H1 (cell line): ENCODE results near the gene PCDHB6. TPM values are rescaled to one million over a fixed set of nuclear protein-coding genes. Genes with fewer than 3 reads are reported as not detected.
A peak's percentile ranks its signal among the peaks of the same experiment; 100 is the strongest.
"Not testable (repeated sequence)": the region's sequence is repeated elsewhere in the genome, so short reads cannot be mapped to it uniquely, and the experiment has no call there.

Source experiments
- CTCF ChIA-PET: fragments of 300-600 bp; sonication (Branson Sonifier 250); formaldehyde crosslinking; loops from one replicate; lab custom pipeline; 2021; ENCODE audit not compliant: partially characterized antibody; lab: Charles Lee
- POLR2A ChIA-PET: fragments of 300-600 bp; sonication (Branson Sonifier 250); formaldehyde crosslinking; loops from one replicate; lab custom pipeline; 2021; ENCODE audit warnings: inconsistent platforms; ENCODE audit not compliant: partially characterized antibody; lab: Charles Lee
- DNase-seq, 2 experiments: peaks; one replicate each; pipeline versions ENCODE4 v3.0.0 to v3.0.0-alpha.2; 2010 to 2022; ENCODE audit warnings: low spot score in 2 of 2, low read depth in 1 of 2, mixed read lengths in 1 of 2
- FAIRE-seq: peaks from 2 replicates; lab custom pipeline; 2011; peaks lifted over from hg19 to GRCh38; lab: Jason Lieb, UNC
- H2AFZ ChIP-seq: 2 replicates; pipeline ENCODE4 v1.8.1; 2012; ENCODE audit warnings: low read length, inconsistent platforms
- H2AK5ac ChIP-seq: 2 replicates; pipeline ENCODE4 v1.6.1; 2013; ENCODE audit warnings: low read depth, low read length
- H2BK120ac ChIP-seq: replicated peaks from 2 replicates; pipeline ENCODE3; 2013; ENCODE audit warnings: low read depth, low read length, inconsistent platforms
- H2BK12ac ChIP-seq: 2 replicates; pipeline ENCODE4 v1.6.1; 2013; ENCODE audit warnings: low read depth, low read length
- H2BK15ac ChIP-seq: 2 replicates; pipeline ENCODE4 v1.6.1; 2013; ENCODE audit warnings: low read length
- H2BK20ac ChIP-seq: 2 replicates; pipeline ENCODE4 v1.6.1; 2013; ENCODE audit warnings: low read length
- H2BK5ac ChIP-seq: 2 replicates; pipeline ENCODE4 v1.6.1; 2013; ENCODE audit warnings: low read depth, low read length
- H3K14ac ChIP-seq: 2 replicates; pipeline ENCODE4 v1.6.1; 2013; ENCODE audit warnings: inconsistent platforms; ENCODE audit not compliant: insufficient read length
- H3K18ac ChIP-seq: 2 replicates; pipeline ENCODE4 v1.6.1; 2013; ENCODE audit warnings: low read length; ENCODE audit errors: extremely low read depth
- H3K23ac ChIP-seq: 2 replicates; pipeline ENCODE4 v1.6.1; 2013; ENCODE audit warnings: inconsistent platforms; ENCODE audit not compliant: insufficient read length
- H3K23me2 ChIP-seq: 2 replicates; pipeline ENCODE4 v1.6.1; 2013; ENCODE audit warnings: low read depth, low read length
- H3K27ac ChIP-seq: 2 replicates; pipeline ENCODE4 v1.6.1; 2011; ENCODE audit warnings: low read depth, low read length, inconsistent platforms
- H3K27me3 ChIP-seq, 4 experiments: replicated peaks in 1 of 4; 1 replicate in 1 of 4; 2 replicates in 3 of 4; pipeline versions ENCODE4 v1.6.1 to v1.8.1; 2011 to 2013; ENCODE audit warnings: low read length in 3 of 4, mild to moderate bottlenecking in 3 of 4, inconsistent platforms in 2 of 4, mixed read lengths in 2 of 4, moderate library complexity in 1 of 4; ENCODE audit not compliant: control insufficient read depth in 3 of 4, insufficient read depth in 3 of 4; ENCODE audit errors: extremely low read depth in 1 of 4
- H3K36me3 ChIP-seq, 4 experiments: 2 replicates each; pipeline versions ENCODE4 v1.6.1 to v1.8.1; 2011 to 2013; ENCODE audit warnings: mild to moderate bottlenecking in 4 of 4, low read length in 3 of 4, moderate library complexity in 2 of 4, control low read depth in 1 of 4, inconsistent platforms in 1 of 4; ENCODE audit not compliant: insufficient read depth in 4 of 4, control insufficient read depth in 2 of 4
- H3K4ac ChIP-seq: replicated peaks from 2 replicates; pipeline ENCODE3; 2013; ENCODE audit warnings: low read length, low read depth, mixed read lengths, inconsistent platforms; ENCODE audit not compliant: insufficient read length
- H3K4me1 ChIP-seq, 4 experiments: replicated peaks in 1 of 4; 1 replicate in 1 of 4; 2 replicates in 3 of 4; pipeline versions ENCODE4 v1.6.1 to v1.8.1; 2011 to 2013; ENCODE audit warnings: low read length in 3 of 4, inconsistent platforms in 2 of 4, mixed read lengths in 1 of 4; ENCODE audit not compliant: insufficient read depth in 4 of 4, control insufficient read depth in 3 of 4
- H3K4me2 ChIP-seq, 2 experiments: 2 replicates each; pipeline versions ENCODE4 v1.6.1 to v1.8.1; 2011 to 2013; ENCODE audit warnings: low read depth in 2 of 2, low read length in 2 of 2, control low read depth in 1 of 2, inconsistent platforms in 1 of 2, mild to moderate bottlenecking in 1 of 2; ENCODE audit not compliant: insufficient read depth in 1 of 2
- H3K4me3 ChIP-seq, 4 experiments: fragments of 200-600, 300-600 bp in 1 of 4; sonication (generic), shearing (Covaris generic), sonication (Bioruptor Twin) in 1 of 4; 2 replicates each; pipeline versions ENCODE4 v1.5.1 to v1.8.1; 2011 to 2016; ENCODE audit warnings: low read length in 4 of 4, low read depth in 3 of 4, control low read depth in 2 of 4, inconsistent platforms in 2 of 4, mild to moderate bottlenecking in 2 of 4, mixed read lengths in 1 of 4, moderate library complexity in 1 of 4; ENCODE audit not compliant: insufficient read depth in 2 of 4; ENCODE audit errors: extremely low read depth in 1 of 4
- H3K56ac ChIP-seq: replicated peaks from 2 replicates; pipeline ENCODE3; 2013; ENCODE audit warnings: low read depth, mild to moderate bottlenecking, mixed read lengths, low read length, inconsistent platforms; ENCODE audit not compliant: insufficient read length
- H3K79me1 ChIP-seq: 2 replicates; pipeline ENCODE4 v1.6.1; 2013; ENCODE audit warnings: low read depth, low read length, control low read depth
- H3K79me2 ChIP-seq, 2 experiments: 2 replicates each; pipeline versions ENCODE4 v1.6.1 to v1.8.1; 2012 to 2013; ENCODE audit warnings: low read length in 2 of 2, mild to moderate bottlenecking in 2 of 2, inconsistent platforms in 1 of 2; ENCODE audit not compliant: insufficient read depth in 2 of 2, control insufficient read depth in 1 of 2
- H3K9ac ChIP-seq, 4 experiments: replicated peaks in 1 of 4; 1 replicate in 1 of 4; 2 replicates in 3 of 4; pipeline versions ENCODE4 v1.6.1 to v1.8.1; 2011 to 2013; ENCODE audit warnings: low read depth in 3 of 4, low read length in 3 of 4, control low read depth in 2 of 4, mild to moderate bottlenecking in 2 of 4, moderate library complexity in 2 of 4, inconsistent platforms in 1 of 4; ENCODE audit errors: extremely low read depth in 1 of 4
- H3K9me3 ChIP-seq, 2 experiments: 2 replicates each; pipeline versions ENCODE4 v1.6.1 to v1.8.1; 2012 to 2013; ENCODE audit warnings: mild to moderate bottlenecking in 2 of 2, moderate library complexity in 2 of 2, control low read depth in 1 of 2, inconsistent platforms in 1 of 2, low read depth in 1 of 2, low read length in 1 of 2, mixed read lengths in 1 of 2; ENCODE audit not compliant: insufficient read depth in 2 of 2
- H4K20me1 ChIP-seq, 2 experiments: replicated peaks in 1 of 2; 2 replicates each; pipeline versions ENCODE3 to v1.8.1; 2011 to 2013; ENCODE audit warnings: inconsistent platforms in 2 of 2, low read length in 2 of 2, mild to moderate bottlenecking in 1 of 2; ENCODE audit not compliant: insufficient read depth in 2 of 2, control insufficient read depth in 1 of 2
- H4K5ac ChIP-seq: 2 replicates; pipeline ENCODE4 v1.6.1; 2013; ENCODE audit warnings: low read length, low read depth, mixed read lengths, inconsistent platforms; ENCODE audit not compliant: insufficient read length
- H4K8ac ChIP-seq: 2 replicates; pipeline ENCODE4 v1.8.0; 2013; ENCODE audit warnings: mild to moderate bottlenecking, moderate library complexity, low read length, inconsistent platforms; ENCODE audit not compliant: insufficient read depth; ENCODE audit errors: extremely low read depth
- H4K91ac ChIP-seq: replicated peaks from 2 replicates; pipeline ENCODE3; 2013; ENCODE audit warnings: low read length, mixed read lengths, inconsistent platforms; ENCODE audit not compliant: insufficient read length
- RAD21 ChIP-seq, 2 experiments: IDR thresholded peaks in 1 of 2; conservative IDR thresholded peaks in 1 of 2; 2 replicates each; pipeline ENCODE4 v1.6.1; 2011; ENCODE audit warnings: low read depth in 2 of 2, low read length in 2 of 2, improper control_type of control experiment in 1 of 2, inconsistent platforms in 1 of 2, mild to moderate bottlenecking in 1 of 2, moderate library complexity in 1 of 2
- WGBS, 2 experiments: shearing (Covaris generic) in 1 of 2; methylation state at CpG; one replicate each; pipeline versions ENCODE4 v1.1.6 to v1.1.7; 2013 to 2015; ENCODE audit warnings: low lambda C conversion rate in 2 of 2, mixed read lengths in 2 of 2, inconsistent platforms in 1 of 2, low coverage in 1 of 2, missing lambda C conversion rate in 1 of 2; ENCODE audit not compliant: insufficient replicate concordance in 2 of 2, insufficient coverage in 1 of 2, insufficient read length in 1 of 2; ENCODE audit errors: extremely low coverage in 1 of 2, missing lambda C conversion rate in 1 of 2; 5-methylcytosine and 5-hydroxymethylcytosine counted together
- polyA plus RNA-seq, 7 experiments: library from polyadenylated mRNA; depleted of rRNA in 3 of 7; stranded (reverse) in 5 of 7; unstranded in 2 of 7; fragments of >200 nt in 5 of 7; fragments of 200-250 nt in 2 of 7; gene quantifications; 1 replicate in 5 of 7; 2 replicates in 1 of 7; 4 replicates in 1 of 7; pipeline versions ENCODE4 v1.2.1 to v1.2.3, GENCODE V29; 2011 to 2013; ENCODE audit warnings: missing spikeins in 2 of 7, mixed read lengths in 2 of 7
- total RNA-seq: library from RNA; stranded (reverse); fragmentation: NEBNext Ultra II Directional; extraction: Animal tissue kit (Norgen Biotek cat#: 25700); gene quantifications from 2 replicates; pipeline ENCODE4 v1.2.1, GENCODE V29; 2021

Gene PCDHB6
- total and polyA plus RNA-seq, 2 of the 8 experiments (the other 6 are each of a cell fraction or from before 2014, with no cell fraction given): 0.28 to 0.29 TPM

DNA sequence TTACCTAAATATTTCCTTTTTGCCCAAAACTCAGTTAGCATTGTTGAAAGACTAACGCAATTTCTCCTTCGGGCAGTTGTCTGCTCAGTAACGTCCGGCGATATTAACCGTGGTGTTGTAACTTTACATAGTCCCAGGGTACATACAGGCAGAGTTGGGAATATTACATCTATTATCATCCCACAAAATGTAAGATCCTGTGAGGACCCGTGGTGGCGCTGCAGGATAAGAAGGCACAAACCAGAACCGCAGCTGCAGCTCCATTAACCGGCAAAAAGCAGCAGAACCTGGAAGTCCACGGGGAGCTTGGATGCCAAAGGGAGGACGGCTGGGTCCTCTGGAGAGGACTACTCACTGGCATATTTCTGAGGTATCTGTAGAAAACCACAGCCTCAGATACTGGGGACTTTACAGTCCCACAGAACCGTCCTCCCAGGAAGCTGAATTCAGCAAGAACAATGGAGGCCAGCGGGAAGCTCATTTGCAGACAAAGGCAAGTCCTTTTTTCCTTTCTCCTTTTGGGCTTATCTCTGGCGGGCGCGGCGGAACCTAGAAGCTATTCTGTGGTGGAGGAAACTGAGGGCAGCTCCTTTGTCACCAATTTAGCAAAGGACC, 27.8 kb downstream of the PCDHB6 start, which contains the start of gene PCDHB8:
Gene PCDHB8 (plus strand): TSS at position 214 of the 615 bp plus-strand sequence. CDS start 245 bp downstream, at position 459.
- not testable (repeated sequence) for H3K14ac ChIP-seq, H3K27ac ChIP-seq, H3K4me2 ChIP-seq, H2BK120ac ChIP-seq, H3K4me1 ChIP-seq, H3K23me2 ChIP-seq, H3K9ac ChIP-seq, H3K18ac ChIP-seq, H2AFZ ChIP-seq, H4K5ac ChIP-seq, H3K23ac ChIP-seq, H3K79me2 ChIP-seq, H3K27me3 ChIP-seq, H3K4me3 ChIP-seq, H4K8ac ChIP-seq, H4K91ac ChIP-seq, H2AK5ac ChIP-seq, H3K79me1 ChIP-seq, DNase-seq, H2BK5ac ChIP-seq, H3K36me3 ChIP-seq, H4K20me1 ChIP-seq, H3K4ac ChIP-seq, H3K56ac ChIP-seq, H2BK20ac ChIP-seq, H2BK15ac ChIP-seq, H2BK12ac ChIP-seq
- TF ChIP-seq RAD21 (IDR thresholded peaks at IDR 0.05 in 1 of 2, conservative IDR thresholded peaks at IDR 0.05 in 1 of 2; ENCODE audit: low read depth in 2 of 2, low read length in 2 of 2): peak in 1 of 2 experiments; percentile 12; a peak in 1 of 4 replicates
- H3K9me3 ChIP-seq: peaks cover 0 to 15% of the 10 kb centered on the region in 2 experiments; a peak in 1 of 4 replicates
- CTCF ChIA-PET: interaction anchor here (0.7 to 2.8 kb wide), 15 partner anchors 9 to 380 kb away, joined by 3 to 21 read pairs (median 3); partner anchors contain the start of genes PCDHB10, PCDHB14, PCDHB2 and PCDHB9
- peak; percentile 95 for FAIRE-seq
- 80% methylated on average over 14 of the region's 18 CpGs; no CpG with 5 or more reads in 1 of the 2 experiments for WGBS, 2 experiments
- POLR2A ChIA-PET: interaction anchor here (1.1 kb wide), 1 partner anchor 42 kb away, joined by 4 read pairs; the partner anchor contains the start of gene PCDHB5
